Effector memory CD8-positive, alpha-beta T cell (primary cell): ENCODE data around the gene SEPTIN5.
"Not testable (repeated sequence)": the region's sequence is repeated elsewhere in the genome, so short reads cannot be mapped to it uniquely, and the experiment has no call there.

Experiments
- ATAC-seq: fragments of 150-1000 bp; cut with Tn5 transposase; replicated peaks from 2 replicates; pipeline ENCODE4 v1.10.0; 2021; ENCODE audit warnings: mild to moderate bottlenecking, moderate library complexity
- DNase-seq, 3 experiments: peaks; one replicate each; pipeline ENCODE4 v3.0.0; 2021
- H3K27ac Mint-ChIP-seq, 2 donors: one replicate each; pipeline ENCODE4 v1.8.0; 2022; ENCODE audit warnings: mild to moderate bottlenecking in 2 of 2, mixed read lengths in 2 of 2, moderate library complexity in 2 of 2
- H3K27me3 Mint-ChIP-seq, 2 donors: one replicate each; pipeline ENCODE4 v1.8.0; 2022; ENCODE audit warnings: mixed read lengths in 2 of 2
- H3K36me3 Mint-ChIP-seq: one replicate; pipeline ENCODE4 v1.8.0; 2022; ENCODE audit warnings: mild to moderate bottlenecking, moderate library complexity, mixed read lengths; ENCODE audit not compliant: insufficient read depth
- H3K4me1 Mint-ChIP-seq, 2 donors: one replicate each; pipeline ENCODE4 v1.8.0; 2022; ENCODE audit warnings: low read depth in 2 of 2, mixed read lengths in 2 of 2
- H3K4me3 Mint-ChIP-seq, 2 donors: one replicate each; pipeline ENCODE4 v1.8.0; 2022; ENCODE audit warnings: mild to moderate bottlenecking in 2 of 2, mixed read lengths in 2 of 2, moderate library complexity in 2 of 2
- H3K9me3 Mint-ChIP-seq, 2 donors: one replicate each; pipeline ENCODE4 v1.8.0; 2022; ENCODE audit warnings: mixed read lengths in 2 of 2

Gene SEPTIN5

GRCh38 chr22:19689408-19689807 lies 24.9 kb upstream of the SEPTIN5 start:
- no peak overlapping the region for H3K27ac Mint-ChIP-seq
- no peaks in the 10 kb centered on the region for H3K9me3 Mint-ChIP-seq
- ATAC-seq: no peak
- H3K27me3 Mint-ChIP-seq: peaks cover 7 to 48% of the 10 kb centered on the region in 2 donors
- H3K4me3 Mint-ChIP-seq: no peak overlapping the region
- H3K4me1 Mint-ChIP-seq: peaks cover 0 to 2% of the 10 kb centered on the region in 2 donors
- no peaks in the 10 kb centered on the region for H3K36me3 Mint-ChIP-seq
- DNase-seq: no peak

- DNase-seq (no peak), ATAC-seq (no peak)
- Mint-ChIP-seq H3K9me3 (no peaks in the 10 kb centered on the region), H3K4me3 (no peak overlapping the region), H3K27ac (no peak overlapping the region), H3K27me3 (peaks cover 12 to 59% of the 10 kb centered on the region in 2 donors), H3K4me1 (peaks cover 0 to 2% of the 10 kb centered on the region in 2 donors), H3K36me3 (no peaks in the 10 kb centered on the region)
Measured at GRCh38 chr22:19691007-19691720, 23.1 kb upstream of the SEPTIN5 start.

- Mint-ChIP-seq H3K9me3 (no peaks in the 10 kb centered on the region), H3K27ac (no peak overlapping the region), H3K4me3 (no peak overlapping the region), H3K4me1 (peaks cover 0 to 2% of the 10 kb centered on the region in 2 donors), H3K27me3 (peaks cover 12 to 66% of the 10 kb centered on the region in 2 donors), H3K36me3 (no peaks in the 10 kb centered on the region)
- ATAC-seq: no peak
- DNase-seq: no peak
Measured at GRCh38 chr22:19691721-19692341, 22.5 kb upstream of the SEPTIN5 start.

GRCh38 chr22:19693581-19693980 lies 20.7 kb upstream of the SEPTIN5 start:
- Mint-ChIP-seq H3K9me3 (no peaks in the 10 kb centered on the region), H3K4me1 (peaks cover 0 to 2% of the 10 kb centered on the region in 2 donors), H3K27ac (no peak overlapping the region), H3K27me3 (peaks cover 12 to 63% of the 10 kb centered on the region in 2 donors), H3K36me3 (no peaks in the 10 kb centered on the region), H3K4me3 (no peak overlapping the region)
- ATAC-seq (no peak), DNase-seq (no peak)

GRCh38 chr22:19693981-19694670 lies 20.2 kb upstream of the SEPTIN5 start:
- Mint-ChIP-seq H3K9me3 (no peaks in the 10 kb centered on the region), H3K4me3 (no peak overlapping the region), H3K27me3 (peaks cover 12 to 58% of the 10 kb centered on the region in 2 donors), H3K27ac (no peak overlapping the region), H3K36me3 (no peaks in the 10 kb centered on the region), H3K4me1 (peaks cover 0 to 2% of the 10 kb centered on the region in 2 donors)
- ATAC-seq (no peak), DNase-seq (no peak)

GRCh38 chr22:19694696-19695095 lies 19.6 kb upstream of the SEPTIN5 start:
- Mint-ChIP-seq H3K36me3 (no peaks in the 10 kb centered on the region), H3K4me3 (no peak overlapping the region), H3K27ac (no peak overlapping the region), H3K27me3 (peaks cover 12 to 55% of the 10 kb centered on the region in 2 donors), H3K4me1 (peaks cover 0 to 2% of the 10 kb centered on the region in 2 donors), H3K9me3 (no peaks in the 10 kb centered on the region)
- ATAC-seq: no peak
- DNase-seq: no peak

GRCh38 chr22:19696504-19697276 lies 17.6 kb upstream of the SEPTIN5 start:
- Mint-ChIP-seq H3K27ac (no peak overlapping the region), H3K4me3 (no peak overlapping the region), H3K9me3 (no peaks in the 10 kb centered on the region), H3K27me3 (peaks cover 18 to 50% of the 10 kb centered on the region in 2 donors), H3K36me3 (no peaks in the 10 kb centered on the region), H3K4me1 (no peaks in the 10 kb centered on the region)
- no peak for DNase-seq
- ATAC-seq: no peak

- not testable (repeated sequence) for H3K9me3 Mint-ChIP-seq, DNase-seq, H3K36me3 Mint-ChIP-seq, H3K4me1 Mint-ChIP-seq, H3K4me3 Mint-ChIP-seq, ATAC-seq
- H3K27me3 Mint-ChIP-seq: peaks cover 24 to 51% of the 10 kb centered on the region in 2 donors
- H3K27ac Mint-ChIP-seq: peak overlapping the region in 1 of 2 donors; percentile 29
Measured at GRCh38 chr22:19697871-19698270, 16.4 kb upstream of the SEPTIN5 start.

GRCh38 chr22:19700790-19701419 lies 13.4 kb upstream of the SEPTIN5 start:
- Mint-ChIP-seq H3K4me3 (no peak overlapping the region), H3K27ac (no peak overlapping the region), H3K4me1 (no peaks in the 10 kb centered on the region), H3K9me3 (no peaks in the 10 kb centered on the region), H3K27me3 (peaks cover 13 to 52% of the 10 kb centered on the region in 2 donors), H3K36me3 (no peaks in the 10 kb centered on the region)
- ATAC-seq (no peak), DNase-seq (no peak)

- H3K9me3 Mint-ChIP-seq: no peaks in the 10 kb centered on the region
- ATAC-seq: no peak
- no peaks in the 10 kb centered on the region for H3K4me1 Mint-ChIP-seq
- peaks cover 13 to 49% of the 10 kb centered on the region in 2 donors for H3K27me3 Mint-ChIP-seq
- H3K4me3 Mint-ChIP-seq: no peak overlapping the region
- DNase-seq: no peak
- H3K27ac Mint-ChIP-seq: no peak overlapping the region
- H3K36me3 Mint-ChIP-seq: no peaks in the 10 kb centered on the region
Measured at GRCh38 chr22:19701420-19702145, 12.7 kb upstream of the SEPTIN5 start.

GRCh38 chr22:19703869-19704268 lies 10.4 kb upstream of the SEPTIN5 start:
- Mint-ChIP-seq H3K27ac (no peak overlapping the region), H3K4me3 (no peak overlapping the region), H3K4me1 (no peaks in the 10 kb centered on the region), H3K9me3 (no peaks in the 10 kb centered on the region), H3K27me3 (peaks cover 13 to 50% of the 10 kb centered on the region in 2 donors), H3K36me3 (no peaks in the 10 kb centered on the region)
- ATAC-seq (no peak), DNase-seq (no peak)

GRCh38 chr22:19704355-19705015 lies 9.8 kb upstream of the SEPTIN5 start:
- no peak for ATAC-seq
- no peaks in the 10 kb centered on the region for H3K36me3 Mint-ChIP-seq

More at GRCh38 chr22:19704355-19705015, 9.8 kb upstream of the SEPTIN5 start:
- H3K27ac Mint-ChIP-seq: no peak overlapping the region
- H3K4me1 Mint-ChIP-seq: no peaks in the 10 kb centered on the region
- no peak overlapping the region for H3K4me3 Mint-ChIP-seq
- no peaks in the 10 kb centered on the region for H3K9me3 Mint-ChIP-seq
- H3K27me3 Mint-ChIP-seq: peaks cover 13 to 56% of the 10 kb centered on the region in 2 donors
- DNase-seq: no peak
